Uterus (tissue), 2 donors: ENCODE results near the gene PTPRJ.

Source experiments
- POLR2A ChIP-seq, 2 donors: fragments of 450-650 bp; IDR thresholded peaks; one replicate each; pipeline ENCODE4 v1.6.1; 2016; ENCODE audit warnings: antibody characterized with exemption in 2 of 2, mild to moderate bottlenecking in 1 of 2, moderate library complexity in 1 of 2
- TF ChIP-seq, protein P1 (sequence below), 4 experiments: fragments of 200-600 bp in 2 of 4; fragments of 450-650 bp in 2 of 4; sonication (generic) in 2 of 4; IDR thresholded peaks; one replicate each; pipeline ENCODE4 v1.5.1; 2016 to 2019; ENCODE audit warnings: antibody characterized with exemption in 4 of 4, mild to moderate bottlenecking in 2 of 4, moderate library complexity in 1 of 4

DNA sequence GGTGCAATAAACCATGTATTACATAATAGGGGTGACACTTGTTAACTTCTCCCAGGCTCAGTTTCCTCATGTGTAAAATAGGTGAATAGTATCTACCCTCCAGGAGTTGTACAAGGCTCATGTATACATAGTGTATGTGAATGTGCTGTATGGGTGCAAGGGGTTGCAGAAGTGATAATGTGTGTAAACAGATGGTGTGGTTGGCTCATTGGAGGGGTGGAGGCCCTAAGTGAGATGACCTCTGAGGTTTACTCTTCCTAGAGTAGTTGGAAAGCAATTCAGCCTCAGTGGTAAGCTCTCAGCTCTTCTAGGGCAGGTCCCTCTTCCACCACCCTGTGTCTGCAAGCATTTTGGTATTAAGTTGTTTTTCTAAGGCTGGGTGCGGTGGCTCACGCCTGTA is 102.4 kb downstream of the PTPRJ start:
- TF ChIP-seq, protein P1, sequence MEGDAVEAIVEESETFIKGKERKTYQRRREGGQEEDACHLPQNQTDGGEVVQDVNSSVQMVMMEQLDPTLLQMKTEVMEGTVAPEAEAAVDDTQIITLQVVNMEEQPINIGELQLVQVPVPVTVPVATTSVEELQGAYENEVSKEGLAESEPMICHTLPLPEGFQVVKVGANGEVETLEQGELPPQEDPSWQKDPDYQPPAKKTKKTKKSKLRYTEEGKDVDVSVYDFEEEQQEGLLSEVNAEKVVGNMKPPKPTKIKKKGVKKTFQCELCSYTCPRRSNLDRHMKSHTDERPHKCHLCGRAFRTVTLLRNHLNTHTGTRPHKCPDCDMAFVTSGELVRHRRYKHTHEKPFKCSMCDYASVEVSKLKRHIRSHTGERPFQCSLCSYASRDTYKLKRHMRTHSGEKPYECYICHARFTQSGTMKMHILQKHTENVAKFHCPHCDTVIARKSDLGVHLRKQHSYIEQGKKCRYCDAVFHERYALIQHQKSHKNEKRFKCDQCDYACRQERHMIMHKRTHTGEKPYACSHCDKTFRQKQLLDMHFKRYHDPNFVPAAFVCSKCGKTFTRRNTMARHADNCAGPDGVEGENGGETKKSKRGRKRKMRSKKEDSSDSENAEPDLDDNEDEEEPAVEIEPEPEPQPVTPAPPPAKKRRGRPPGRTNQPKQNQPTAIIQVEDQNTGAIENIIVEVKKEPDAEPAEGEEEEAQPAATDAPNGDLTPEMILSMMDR (IDR thresholded peaks at IDR 0.05), result no peak
- no peak for TF ChIP-seq POLR2A (IDR thresholded peaks at IDR 0.05)
